Activated naive CD4-positive, alpha-beta T cell treated with anti-CD3 and anti-CD28 coated beads, Interleukin-2, amount 50 U/mL, for 24 hours (primary cell): ENCODE results near the gene CDH23.

Experiments used
- H3K27ac Mint-ChIP-seq: one replicate; pipeline ENCODE4 v1.8.0; 2021; ENCODE audit warnings: mild to moderate bottlenecking, mixed read lengths
- H3K27me3 Mint-ChIP-seq: one replicate; pipeline ENCODE4 v1.8.0; 2021; ENCODE audit warnings: mixed read lengths
- H3K36me3 Mint-ChIP-seq: one replicate; pipeline ENCODE4 v1.8.0; 2021; ENCODE audit warnings: mixed read lengths
- H3K4me1 Mint-ChIP-seq: one replicate; pipeline ENCODE4 v1.8.0; 2021; ENCODE audit warnings: mixed read lengths
- H3K4me3 Mint-ChIP-seq: one replicate; pipeline ENCODE4 v1.8.0; 2021; ENCODE audit warnings: mild to moderate bottlenecking, mixed read lengths
- H3K9me3 Mint-ChIP-seq: one replicate; pipeline ENCODE4 v1.8.0; 2021; ENCODE audit warnings: mixed read lengths

Gene CDH23

GRCh38 chr10:71684356-71685173 is 287.8 kb downstream of the CDH23 start:
- no peak overlapping the region for H3K27ac Mint-ChIP-seq

GRCh38 chr10:71685554-71686232 is 289.0 kb downstream of the CDH23 start:
- H3K4me3 Mint-ChIP-seq, result no peak overlapping the region
- H3K27ac Mint-ChIP-seq, result no peak overlapping the region
- no peaks in the 10 kb centered on the region for H3K27me3 Mint-ChIP-seq
- H3K36me3 Mint-ChIP-seq, result peaks cover 3% of the 10 kb centered on the region
- H3K4me1 Mint-ChIP-seq, result no peaks in the 10 kb centered on the region
- no peaks in the 10 kb centered on the region for H3K9me3 Mint-ChIP-seq

More at GRCh38 chr10:71684356-71685173, 287.8 kb downstream of the CDH23 start:
- H3K9me3 Mint-ChIP-seq, result no peaks in the 10 kb centered on the region
- H3K36me3 Mint-ChIP-seq, result peaks cover 3% of the 10 kb centered on the region
- H3K4me3 Mint-ChIP-seq, result no peak overlapping the region
- no peaks in the 10 kb centered on the region for H3K27me3 Mint-ChIP-seq
- H3K4me1 Mint-ChIP-seq, result no peaks in the 10 kb centered on the region

- no peaks in the 10 kb centered on the region for H3K4me1 Mint-ChIP-seq
- H3K9me3 Mint-ChIP-seq, result no peaks in the 10 kb centered on the region
- no peak overlapping the region for H3K4me3 Mint-ChIP-seq
- H3K27ac Mint-ChIP-seq, result no peak overlapping the region
- no peaks in the 10 kb centered on the region for H3K27me3 Mint-ChIP-seq
- peaks cover 3% of the 10 kb centered on the region for H3K36me3 Mint-ChIP-seq
Observed at GRCh38 chr10:71687077-71687476, 290.4 kb downstream of the CDH23 start.

GRCh38 chr10:71687480-71687879 is 290.8 kb downstream of the CDH23 start:
- H3K27me3 Mint-ChIP-seq, result no peaks in the 10 kb centered on the region
- no peaks in the 10 kb centered on the region for H3K4me1 Mint-ChIP-seq
- no peak overlapping the region for H3K27ac Mint-ChIP-seq
- no peaks in the 10 kb centered on the region for H3K9me3 Mint-ChIP-seq
- no peak overlapping the region for H3K4me3 Mint-ChIP-seq
- H3K36me3 Mint-ChIP-seq, result peaks cover 3% of the 10 kb centered on the region

GRCh38 chr10:71688256-71688655 is 291.5 kb downstream of the CDH23 start:
- H3K36me3 Mint-ChIP-seq, result peaks cover 3% of the 10 kb centered on the region
- H3K27ac Mint-ChIP-seq, result peak overlapping the region; percentile 92
- H3K27me3 Mint-ChIP-seq, result no peaks in the 10 kb centered on the region
- H3K9me3 Mint-ChIP-seq, result no peaks in the 10 kb centered on the region
- no peak overlapping the region for H3K4me3 Mint-ChIP-seq
- H3K4me1 Mint-ChIP-seq, result no peaks in the 10 kb centered on the region

GRCh38 chr10:71690094-71690720 is 293.5 kb downstream of the CDH23 start:
- H3K4me1 Mint-ChIP-seq, result peaks cover 18% of the 10 kb centered on the region
- no peaks in the 10 kb centered on the region for H3K27me3 Mint-ChIP-seq
- H3K4me3 Mint-ChIP-seq, result no peak overlapping the region
- H3K36me3 Mint-ChIP-seq, result peaks cover 3% of the 10 kb centered on the region
- H3K9me3 Mint-ChIP-seq, result no peaks in the 10 kb centered on the region
- no peak overlapping the region for H3K27ac Mint-ChIP-seq

GRCh38 chr10:71691405-71691804 is 294.7 kb downstream of the CDH23 start:
- H3K36me3 Mint-ChIP-seq, result peaks cover 3% of the 10 kb centered on the region
- no peaks in the 10 kb centered on the region for H3K27me3 Mint-ChIP-seq
- peaks cover 22% of the 10 kb centered on the region for H3K4me1 Mint-ChIP-seq
- no peaks in the 10 kb centered on the region for H3K9me3 Mint-ChIP-seq
- no peak overlapping the region for H3K4me3 Mint-ChIP-seq
- no peak overlapping the region for H3K27ac Mint-ChIP-seq

- Mint-ChIP-seq H3K4me1 (peaks cover 32% of the 10 kb centered on the region), H3K36me3 (peaks cover 3% of the 10 kb centered on the region), H3K4me3 (no peak overlapping the region), H3K27me3 (no peaks in the 10 kb centered on the region), H3K9me3 (no peaks in the 10 kb centered on the region), H3K27ac (no peak overlapping the region)
Observed at GRCh38 chr10:71692598-71693306, 296.0 kb downstream of the CDH23 start.

GRCh38 chr10:71693377-71693776 is 296.7 kb downstream of the CDH23 start:
- H3K27me3 Mint-ChIP-seq, result no peaks in the 10 kb centered on the region
- H3K9me3 Mint-ChIP-seq, result no peaks in the 10 kb centered on the region
- H3K4me3 Mint-ChIP-seq, result no peak overlapping the region
- H3K4me1 Mint-ChIP-seq, result peaks cover 38% of the 10 kb centered on the region
- H3K27ac Mint-ChIP-seq, result no peak overlapping the region
- no peaks in the 10 kb centered on the region for H3K36me3 Mint-ChIP-seq

GRCh38 chr10:71694039-71694501 is 297.4 kb downstream of the CDH23 start:
- H3K27me3 Mint-ChIP-seq, result no peaks in the 10 kb centered on the region
- peaks cover 45% of the 10 kb centered on the region for H3K4me1 Mint-ChIP-seq
- H3K27ac Mint-ChIP-seq, result no peak overlapping the region
- peak overlapping the region; percentile 62 for H3K4me3 Mint-ChIP-seq
- no peaks in the 10 kb centered on the region for H3K36me3 Mint-ChIP-seq
- no peaks in the 10 kb centered on the region for H3K9me3 Mint-ChIP-seq

- Mint-ChIP-seq H3K27ac (no peak overlapping the region), H3K36me3 (no peaks in the 10 kb centered on the region), H3K4me1 (peaks cover 49% of the 10 kb centered on the region), H3K4me3 (peak overlapping the region; percentile 62), H3K27me3 (no peaks in the 10 kb centered on the region), H3K9me3 (no peaks in the 10 kb centered on the region)
Observed at GRCh38 chr10:71694567-71694968, 297.8 kb downstream of the CDH23 start.

- no peaks in the 10 kb centered on the region for H3K27me3 Mint-ChIP-seq
- no peak overlapping the region for H3K27ac Mint-ChIP-seq
- H3K36me3 Mint-ChIP-seq, result no peaks in the 10 kb centered on the region
- H3K4me3 Mint-ChIP-seq, result no peak overlapping the region
- no peaks in the 10 kb centered on the region for H3K9me3 Mint-ChIP-seq
- peaks cover 49% of the 10 kb centered on the region for H3K4me1 Mint-ChIP-seq
Observed at GRCh38 chr10:71695502-71696476, 299.1 kb downstream of the CDH23 start.

- Mint-ChIP-seq H3K9me3 (no peaks in the 10 kb centered on the region), H3K27me3 (no peaks in the 10 kb centered on the region), H3K4me1 (peaks cover 49% of the 10 kb centered on the region), H3K36me3 (no peaks in the 10 kb centered on the region), H3K27ac (no peak overlapping the region), H3K4me3 (no peak overlapping the region)
Observed at GRCh38 chr10:71696628-71697326, 300.1 kb downstream of the CDH23 start.
